Dermis blood vessel endothelial cell (primary cell): ENCODE data around the gene PASK. TPM values are rescaled to one million over a fixed set of nuclear protein-coding genes. Genes with fewer than 3 reads are reported as not detected.
"Not testable (repeated sequence)": the region's sequence is repeated elsewhere in the genome, so short reads cannot be mapped to it uniquely, and the experiment has no call there.

Source experiments
- DNase-seq: peaks from one replicate; pipeline ENCODE4 v3.0.0; 2010
- total RNA-seq: library from RNA; depleted of rRNA; stranded (reverse); fragments of >200 nt; gene quantifications from 2 replicates; pipeline ENCODE4 v1.2.3, GENCODE V29; 2014

Gene PASK
- 4.4 and 9.2 TPM in 2 replicates for total RNA-seq

DNA sequence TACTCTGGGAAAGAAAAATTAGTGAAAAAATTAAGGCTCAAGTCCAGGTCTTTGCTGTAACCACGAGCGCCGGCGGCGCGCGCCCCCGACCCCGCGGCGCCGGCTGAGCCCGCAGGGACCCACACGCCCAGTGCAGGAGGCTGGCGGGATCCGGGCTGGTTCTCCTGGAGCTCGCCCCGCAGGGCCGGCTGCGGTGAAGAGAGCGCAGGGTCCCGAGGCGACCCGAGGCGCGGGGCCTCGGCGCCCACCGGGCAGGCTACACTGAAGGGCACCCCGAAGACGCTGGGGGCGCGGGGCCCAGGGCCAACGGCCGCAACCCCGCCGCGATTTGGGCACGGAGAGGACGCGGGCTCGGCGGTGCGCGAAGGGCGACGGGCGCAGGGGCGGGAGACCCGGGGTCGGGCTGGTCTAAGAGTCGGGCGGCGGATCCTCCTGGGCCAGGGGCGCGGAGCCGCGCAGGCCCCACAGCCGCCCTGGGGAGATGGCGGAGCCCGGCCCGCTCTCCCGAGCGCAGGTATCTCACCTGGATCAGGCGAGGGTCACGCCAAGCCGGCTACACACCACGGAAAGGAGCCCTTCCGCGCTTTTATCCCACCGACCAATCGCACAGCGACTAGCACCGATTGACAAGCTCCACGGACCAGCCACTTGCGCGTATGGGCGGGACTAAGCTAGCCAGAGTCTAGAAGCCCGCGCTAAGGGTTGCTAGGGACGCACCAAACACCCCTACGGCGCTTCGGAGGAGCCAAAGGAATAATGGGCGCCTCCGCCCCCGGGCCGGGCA is at the start of gene PASK:
Gene PASK (minus strand): TSS at position 582 of the 784 bp plus-strand sequence. CDS start 6,440 bp downstream, outside the sequence.
- peak; percentile 96 for DNase-seq

DNA sequence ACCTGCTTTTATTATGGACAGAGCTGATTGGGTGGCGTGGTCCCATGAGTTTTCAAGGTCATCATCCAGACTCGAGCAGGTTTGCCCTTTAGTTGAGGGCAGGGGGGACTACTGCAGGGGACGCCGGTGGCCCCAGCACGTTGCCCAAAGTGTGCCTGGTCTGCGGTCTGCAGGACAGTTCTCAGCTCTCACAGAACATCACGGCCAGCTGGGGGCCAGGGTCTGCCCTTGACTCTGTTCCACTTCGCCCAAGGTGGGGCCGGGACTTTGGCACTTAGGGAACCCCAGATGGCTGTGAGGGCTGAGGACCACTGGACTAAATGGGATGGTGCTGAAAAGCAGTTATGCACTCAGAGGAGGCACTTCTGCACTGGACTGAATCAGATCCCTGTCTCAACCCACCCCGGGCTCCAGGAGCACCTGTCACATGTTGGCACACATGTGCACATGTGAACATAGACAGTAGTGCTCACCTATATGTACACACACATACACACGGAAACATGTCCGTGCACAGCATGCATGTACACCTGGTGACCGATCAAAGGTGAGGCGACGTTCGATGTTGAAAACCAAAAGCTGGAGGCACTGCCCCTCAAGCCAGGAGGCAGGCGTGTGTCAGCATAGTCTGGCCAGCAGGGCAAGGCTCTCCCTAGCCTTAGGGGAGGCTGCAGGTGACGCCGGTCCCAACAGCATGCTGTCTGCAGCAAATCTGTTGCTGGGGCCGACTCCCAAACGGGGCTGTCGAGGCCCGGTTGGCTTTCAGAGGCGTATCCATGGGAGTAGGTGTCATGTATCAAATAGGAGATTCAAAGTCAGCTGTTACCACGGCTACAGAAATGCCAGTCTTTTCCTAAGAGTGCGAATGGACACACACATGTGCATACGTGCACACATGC is 49.4 kb upstream of the PASK start:
- DNase-seq = no peak

DNA sequence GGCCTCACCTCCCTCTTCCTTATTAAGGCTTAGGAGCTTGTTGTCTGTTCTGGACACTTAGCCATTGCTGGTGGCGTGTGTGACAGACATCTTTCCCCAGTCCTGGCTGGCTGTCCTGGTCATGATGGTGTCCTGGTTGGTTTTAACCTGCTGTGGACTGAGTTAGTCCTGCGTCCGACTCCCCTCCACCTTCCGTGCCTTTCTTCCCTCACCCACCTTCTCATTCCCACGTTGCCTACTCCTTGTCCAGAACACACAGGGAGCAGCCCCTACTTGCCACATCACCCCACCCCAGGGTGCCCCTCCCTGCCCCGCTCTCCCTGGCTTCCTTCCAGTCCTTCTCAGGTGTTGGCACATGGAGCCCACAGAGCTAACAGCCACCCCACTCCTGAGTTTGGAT is 48.7 kb upstream of the PASK start:
- DNase-seq = no peak

DNA sequence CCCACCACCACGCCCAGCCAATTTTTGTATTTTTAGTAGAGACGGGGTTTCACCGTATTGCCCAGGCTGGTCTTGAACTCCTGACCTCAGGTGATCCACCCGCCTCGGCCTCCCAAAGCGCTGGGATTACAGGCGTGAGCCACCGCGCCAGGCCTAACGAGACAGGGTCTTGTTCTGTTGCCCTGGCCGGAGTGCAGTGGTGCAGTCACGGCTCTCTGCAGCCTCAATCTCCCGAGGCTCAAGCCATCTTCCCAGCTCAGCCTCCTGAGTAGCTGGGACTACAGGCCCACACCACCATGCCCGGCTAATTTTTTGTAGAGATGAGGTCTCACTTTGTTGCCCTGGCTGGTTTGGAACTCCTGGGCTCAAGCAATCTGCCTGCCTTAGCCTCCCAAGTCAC is 48.0 kb upstream of the PASK start:
- DNase-seq = not testable (repeated sequence)

DNA sequence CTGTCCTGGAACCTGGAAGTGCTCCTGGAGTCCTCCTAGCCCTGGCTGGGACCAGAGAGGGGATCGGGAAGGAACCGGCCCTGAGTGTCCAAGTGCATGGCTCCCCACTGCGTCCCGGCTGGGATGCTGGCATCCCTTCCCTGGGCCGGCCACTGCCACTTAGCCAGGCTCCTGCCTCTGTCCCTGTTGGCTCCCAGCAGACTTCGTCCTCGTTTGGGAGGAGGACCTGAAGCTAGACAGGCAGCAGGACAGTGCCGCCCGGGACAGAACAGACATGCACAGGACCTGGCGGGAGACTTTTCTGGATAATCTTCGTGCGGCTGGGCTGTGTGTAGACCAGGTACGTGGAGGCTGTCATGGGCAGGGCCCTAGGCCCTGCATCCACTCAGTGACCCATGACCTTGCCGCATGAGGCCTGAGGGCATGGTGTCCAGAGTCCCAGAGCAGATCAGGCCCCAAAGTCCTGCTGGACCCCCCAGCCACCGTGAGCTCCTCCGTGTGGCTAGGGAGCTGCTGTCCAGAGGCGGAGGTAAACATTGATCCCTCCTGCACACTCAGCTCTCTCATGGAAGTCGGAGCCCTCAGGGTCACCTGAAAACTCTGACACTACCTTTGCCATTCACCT is 46.3 kb upstream of the PASK start:
- DNase-seq = no peak

DNA sequence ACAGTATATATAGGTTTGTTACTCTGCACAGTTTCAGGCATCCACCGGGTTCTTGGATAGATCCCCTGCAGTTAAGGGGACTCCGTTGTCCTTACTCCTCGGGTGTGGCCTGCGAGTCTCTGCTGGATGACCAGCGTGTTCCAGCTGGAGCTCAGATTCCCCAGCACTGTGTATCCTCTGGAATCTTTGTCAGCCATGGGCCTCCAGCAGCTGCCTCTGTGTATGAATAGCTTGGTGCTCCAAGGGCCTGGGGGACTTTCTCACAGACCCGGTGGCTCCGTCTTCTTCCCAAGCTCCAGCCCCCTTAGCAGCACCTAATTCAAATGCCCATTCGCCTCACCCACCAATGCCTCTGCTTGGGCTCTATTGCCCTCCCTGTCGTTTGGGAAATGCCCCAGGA is 45.5 kb upstream of the PASK start:
- DNase-seq = no peak

DNA sequence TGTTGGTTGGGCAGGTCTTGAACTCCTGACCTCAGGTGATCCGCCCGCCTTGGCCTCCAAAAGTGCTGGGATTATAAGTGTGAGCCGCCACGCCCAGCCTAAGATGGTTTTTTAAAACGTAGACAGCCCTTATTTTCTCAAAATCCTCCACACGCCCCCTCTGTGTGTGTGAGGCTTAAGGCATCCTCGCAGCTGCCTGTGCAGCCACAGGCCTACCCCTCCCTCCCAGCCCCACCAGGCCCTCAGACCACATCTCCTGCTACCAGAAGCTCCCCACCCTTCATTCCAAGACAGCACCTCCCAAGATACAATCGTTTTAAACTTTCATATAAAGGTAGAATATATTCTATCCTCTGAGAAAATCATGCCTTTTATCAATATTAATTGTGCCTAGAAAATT is 44.0 kb upstream of the PASK start:
- DNase-seq = no peak

DNA sequence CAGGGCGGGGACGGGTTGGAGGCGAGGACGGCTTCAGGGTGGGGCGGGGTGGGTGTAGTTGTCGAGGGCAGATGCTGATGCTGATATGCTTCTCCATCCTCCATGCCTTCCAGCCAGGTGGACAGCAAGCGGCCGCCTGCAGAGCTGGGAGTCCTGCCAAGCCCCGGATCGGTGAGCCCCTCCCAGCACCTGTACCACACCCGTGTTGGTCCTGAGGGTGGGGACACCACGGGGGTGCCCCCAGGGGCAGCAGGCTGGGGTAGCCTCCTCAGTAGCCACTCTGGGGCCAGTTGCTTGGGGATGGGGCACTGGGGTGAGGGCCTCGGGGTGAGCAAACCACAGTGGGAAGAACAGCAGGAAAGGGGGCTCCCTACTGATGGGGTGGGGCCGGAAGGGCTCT is 41.8 kb upstream of the PASK start:
- DNase-seq = no peak

GRCh38 chr2:241190291-241190981 is 41.2 kb upstream of the PASK start:
- no peak for DNase-seq

- DNase-seq = no peak
These were observed 40.6 kb upstream of the PASK start for GRCh38 chr2:241189856-241190201.

GRCh38 chr2:241189093-241189855 is 40.0 kb upstream of the PASK start:
- DNase-seq = no peak

- DNase-seq = no peak
These were observed 39.3 kb upstream of the PASK start, which contains the start of gene ANO7 for GRCh38 chr2:241188361-241189092. Gene ANO7 (plus strand): TSS chr2:241188677. CDS start chr2:241190064, 1,387 bp downstream.

- DNase-seq = no peak
These were observed 38.6 kb upstream of the PASK start for GRCh38 chr2:241187918-241188234.

DNA sequence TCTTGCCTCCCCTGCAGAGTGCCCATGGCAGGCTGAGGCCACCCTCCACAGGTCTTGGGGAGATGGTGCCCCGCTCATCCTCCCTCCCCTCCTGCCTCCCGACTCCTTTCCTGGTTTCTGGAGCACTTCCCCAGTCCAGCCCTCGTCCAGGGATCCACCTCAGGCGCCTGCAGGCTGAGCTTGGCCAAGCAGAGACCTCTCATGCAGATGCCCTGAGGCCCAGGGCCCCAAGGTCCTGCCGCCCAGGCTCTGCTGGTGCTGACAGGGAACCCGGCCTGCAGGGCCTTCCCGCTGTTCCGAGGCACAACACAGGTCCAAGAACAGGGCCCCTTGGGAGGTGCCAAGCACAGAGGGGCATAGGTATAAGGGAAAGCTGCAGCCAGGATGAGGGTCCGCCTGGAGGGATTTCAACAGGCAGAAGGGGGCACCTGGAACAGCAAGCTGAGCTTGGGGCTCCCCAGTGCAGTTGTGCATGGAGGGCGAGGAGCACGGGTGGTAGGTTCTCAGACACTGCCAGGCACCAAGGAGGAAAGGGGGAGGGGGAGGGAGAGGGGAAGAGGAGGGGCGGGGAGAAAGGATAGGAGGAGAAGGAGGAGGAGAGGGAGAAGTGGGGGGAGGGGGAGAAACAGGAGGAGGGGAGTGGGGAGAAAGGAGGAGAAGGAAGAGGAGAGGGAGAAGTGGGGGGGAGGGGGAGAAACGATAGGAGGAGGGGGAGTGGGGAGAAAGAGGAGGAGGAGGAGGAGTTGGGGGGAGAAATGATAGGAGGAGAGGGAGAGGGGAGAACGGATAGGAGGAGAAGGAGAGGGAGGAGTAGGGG is 38.0 kb upstream of the PASK start:
- no peak for DNase-seq

DNA sequence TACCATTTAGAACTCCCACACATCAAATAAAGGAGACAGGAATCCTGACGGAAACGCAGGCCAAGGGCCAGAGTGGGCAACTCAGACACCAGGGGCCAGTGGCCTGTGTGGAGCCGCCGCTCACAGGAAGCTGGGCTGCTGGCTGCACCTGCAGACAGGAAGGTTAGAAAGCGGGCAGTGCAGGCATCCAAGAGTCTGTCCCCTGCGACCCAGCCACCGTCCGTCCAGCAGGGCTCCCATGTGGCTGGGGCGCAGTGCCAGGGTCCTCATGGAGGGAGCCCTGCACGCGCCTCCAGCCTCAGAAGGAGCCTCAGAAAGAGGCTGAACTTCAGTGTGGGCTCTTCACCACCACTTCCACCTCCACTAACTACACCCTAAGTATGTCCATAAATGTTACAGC is 36.7 kb upstream of the PASK start:
- DNase-seq = peak; percentile 10

GRCh38 chr2:241184901-241185300 is 35.6 kb upstream of the PASK start:
- DNase-seq = no peak

- no peak for DNase-seq
These were observed 33.9 kb upstream of the PASK start for GRCh38 chr2:241183221-241183620.

- DNase-seq = no peak
These were observed 33.4 kb upstream of the PASK start for GRCh38 chr2:241182531-241183133.

DNA sequence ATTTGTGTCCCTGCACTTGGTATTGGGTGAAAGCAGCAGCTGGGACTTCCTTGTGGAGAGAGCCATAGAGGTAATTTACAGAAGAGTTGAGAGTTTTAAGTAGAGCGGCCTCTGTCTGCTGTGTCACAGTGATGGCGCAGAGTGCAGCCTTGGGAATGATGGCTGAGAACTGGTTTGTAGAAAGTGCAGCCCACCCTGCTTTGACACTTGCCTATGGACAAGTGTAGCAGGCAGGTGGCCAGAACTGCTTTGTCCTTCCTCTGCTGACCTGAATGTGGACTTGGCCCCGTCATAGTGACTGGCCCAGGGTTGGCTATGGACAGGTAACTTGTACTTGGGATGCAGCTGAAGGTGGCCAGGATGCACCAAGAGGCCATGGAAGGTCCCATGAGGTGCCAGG is 32.9 kb upstream of the PASK start:
- DNase-seq = no peak

DNA sequence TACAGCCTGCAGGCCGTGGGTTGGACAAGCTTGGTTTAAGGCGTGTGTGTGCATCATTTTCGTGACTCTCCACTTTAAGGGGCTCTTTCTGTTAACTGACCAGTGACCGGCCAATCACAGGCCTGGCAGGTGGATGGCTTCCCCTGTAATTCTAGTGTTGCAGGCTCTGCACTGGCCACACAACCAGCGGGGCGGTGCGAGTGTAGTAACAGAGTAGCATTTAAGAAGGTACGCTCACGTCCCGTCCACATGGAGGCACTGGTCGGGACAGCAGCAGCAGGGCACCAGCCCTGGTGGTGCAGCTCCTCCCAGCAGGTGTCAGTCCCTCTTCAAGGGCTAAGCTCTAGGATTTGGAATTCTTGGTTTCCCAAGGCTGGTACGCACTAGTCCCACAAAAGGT is 31.2 kb upstream of the PASK start:
- DNase-seq = no peak
